GM12873 (cell line): ENCODE measurements around the gene PNPLA2.

Source experiments
- TF ChIP-seq, protein P1 (sequence below): IDR thresholded peaks from 2 replicates; pipeline ENCODE4 v1.5.1; 2012; ENCODE audit warnings: low read depth, mild to moderate bottlenecking, moderate library complexity, low read length, control low read depth; ENCODE audit not compliant: insufficient read depth; ENCODE audit errors: missing control alignments

The PNPLA2 gene

DNA sequence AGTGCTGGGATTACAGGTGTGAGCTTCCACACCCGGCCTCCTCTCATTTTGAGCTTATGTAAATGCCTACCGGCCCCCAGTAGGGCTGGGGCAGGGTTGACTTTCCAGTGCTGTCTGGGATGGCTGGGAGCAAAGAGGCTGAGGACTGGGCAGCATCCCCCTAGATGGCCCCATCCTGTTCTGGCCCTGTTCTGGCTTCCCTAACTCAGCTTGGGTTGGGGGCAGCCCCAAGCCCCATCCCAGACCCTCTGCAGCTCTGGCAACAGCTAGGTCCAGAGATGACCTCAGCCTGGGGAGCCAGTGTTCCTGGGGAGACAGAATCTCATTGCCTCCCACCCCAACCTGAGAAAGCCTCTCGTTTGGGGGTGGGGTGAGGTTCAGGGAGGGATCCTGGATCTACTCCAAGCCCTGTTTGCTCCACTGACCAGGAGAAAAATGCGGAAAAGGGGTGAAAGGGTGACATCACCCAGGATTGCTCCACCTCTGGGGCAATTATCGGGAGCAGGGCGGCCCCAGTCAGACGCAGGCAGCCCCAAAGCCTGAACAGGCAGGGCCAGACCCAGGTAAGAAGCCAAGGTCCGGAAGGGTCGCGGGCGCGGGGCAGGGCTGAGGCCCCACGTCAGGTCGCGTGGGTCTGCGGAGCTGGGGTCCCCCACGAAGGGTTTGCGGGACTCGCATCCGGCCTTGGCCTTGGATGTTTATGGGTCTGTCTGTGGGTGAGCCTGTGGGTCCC is at the start of gene PNPLA2:
Gene PNPLA2, plus strand, starts transcription at position 519 of the 733 bp plus-strand sequence. CDS start 805 bp downstream, outside the sequence.
- TF ChIP-seq, protein P1, sequence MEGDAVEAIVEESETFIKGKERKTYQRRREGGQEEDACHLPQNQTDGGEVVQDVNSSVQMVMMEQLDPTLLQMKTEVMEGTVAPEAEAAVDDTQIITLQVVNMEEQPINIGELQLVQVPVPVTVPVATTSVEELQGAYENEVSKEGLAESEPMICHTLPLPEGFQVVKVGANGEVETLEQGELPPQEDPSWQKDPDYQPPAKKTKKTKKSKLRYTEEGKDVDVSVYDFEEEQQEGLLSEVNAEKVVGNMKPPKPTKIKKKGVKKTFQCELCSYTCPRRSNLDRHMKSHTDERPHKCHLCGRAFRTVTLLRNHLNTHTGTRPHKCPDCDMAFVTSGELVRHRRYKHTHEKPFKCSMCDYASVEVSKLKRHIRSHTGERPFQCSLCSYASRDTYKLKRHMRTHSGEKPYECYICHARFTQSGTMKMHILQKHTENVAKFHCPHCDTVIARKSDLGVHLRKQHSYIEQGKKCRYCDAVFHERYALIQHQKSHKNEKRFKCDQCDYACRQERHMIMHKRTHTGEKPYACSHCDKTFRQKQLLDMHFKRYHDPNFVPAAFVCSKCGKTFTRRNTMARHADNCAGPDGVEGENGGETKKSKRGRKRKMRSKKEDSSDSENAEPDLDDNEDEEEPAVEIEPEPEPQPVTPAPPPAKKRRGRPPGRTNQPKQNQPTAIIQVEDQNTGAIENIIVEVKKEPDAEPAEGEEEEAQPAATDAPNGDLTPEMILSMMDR, result no peak

GRCh38 chr11:769887-770641 is 48.6 kb upstream of the PNPLA2 start:
- TF ChIP-seq, protein P1, result no peak

GRCh38 chr11:770642-771616 is 47.8 kb upstream of the PNPLA2 start:
- TF ChIP-seq, protein P1, result no peak

DNA sequence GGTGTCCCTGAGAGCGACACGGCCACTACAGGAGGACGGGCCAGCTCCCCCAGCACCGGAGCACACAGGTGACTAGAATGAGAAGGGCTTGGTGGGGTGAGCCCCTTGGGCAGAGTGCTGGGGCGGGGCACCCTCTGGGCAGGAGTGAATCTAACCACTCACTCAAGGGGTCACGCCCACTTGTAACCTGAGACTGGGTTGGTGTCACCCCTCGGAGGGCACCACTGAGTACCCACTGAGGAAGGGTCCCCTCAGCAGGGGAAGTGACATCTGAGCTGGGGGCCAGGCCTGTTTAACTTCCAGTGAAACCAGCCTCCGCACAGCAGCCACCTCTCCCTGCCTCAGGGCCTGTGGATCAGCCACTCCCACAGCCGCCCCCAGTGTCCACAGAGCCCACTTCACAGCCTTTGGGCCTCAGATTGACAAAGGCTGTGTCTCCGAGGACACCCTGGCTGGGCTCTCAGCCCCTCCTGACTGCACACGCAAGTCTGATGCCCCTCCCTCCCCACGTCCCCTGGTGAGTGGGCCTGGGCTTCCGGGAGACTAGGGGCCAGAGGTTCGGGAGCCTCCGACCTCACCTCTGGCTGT is 47.0 kb upstream of the PNPLA2 start:
- TF ChIP-seq, protein P1, result no peak

GRCh38 chr11:772429-773390 is 46.0 kb upstream of the PNPLA2 start:
- TF ChIP-seq, protein P1, result no peak

DNA sequence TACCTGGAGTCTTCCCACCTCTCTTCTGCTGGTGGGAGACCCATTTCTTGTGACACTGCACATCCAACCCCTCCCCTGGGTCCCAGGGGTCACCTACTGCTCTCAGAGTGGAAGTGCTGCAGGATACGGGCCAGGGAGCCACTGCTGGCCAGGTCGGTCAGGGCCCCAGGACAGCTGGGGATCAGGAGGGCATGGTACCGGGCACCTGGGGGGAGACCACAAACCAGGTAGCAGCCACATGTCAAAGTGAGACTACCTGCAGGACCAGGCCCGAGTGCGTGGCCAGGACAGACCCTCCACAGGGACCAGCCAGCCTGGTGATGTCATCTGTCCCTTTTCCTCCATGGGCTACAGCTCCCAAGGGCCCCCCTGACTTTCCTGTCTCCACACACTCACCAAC is 45.3 kb upstream of the PNPLA2 start:
- TF ChIP-seq, protein P1, result no peak
